ENCODE measurements around the gene IL17RA.

DNA sequence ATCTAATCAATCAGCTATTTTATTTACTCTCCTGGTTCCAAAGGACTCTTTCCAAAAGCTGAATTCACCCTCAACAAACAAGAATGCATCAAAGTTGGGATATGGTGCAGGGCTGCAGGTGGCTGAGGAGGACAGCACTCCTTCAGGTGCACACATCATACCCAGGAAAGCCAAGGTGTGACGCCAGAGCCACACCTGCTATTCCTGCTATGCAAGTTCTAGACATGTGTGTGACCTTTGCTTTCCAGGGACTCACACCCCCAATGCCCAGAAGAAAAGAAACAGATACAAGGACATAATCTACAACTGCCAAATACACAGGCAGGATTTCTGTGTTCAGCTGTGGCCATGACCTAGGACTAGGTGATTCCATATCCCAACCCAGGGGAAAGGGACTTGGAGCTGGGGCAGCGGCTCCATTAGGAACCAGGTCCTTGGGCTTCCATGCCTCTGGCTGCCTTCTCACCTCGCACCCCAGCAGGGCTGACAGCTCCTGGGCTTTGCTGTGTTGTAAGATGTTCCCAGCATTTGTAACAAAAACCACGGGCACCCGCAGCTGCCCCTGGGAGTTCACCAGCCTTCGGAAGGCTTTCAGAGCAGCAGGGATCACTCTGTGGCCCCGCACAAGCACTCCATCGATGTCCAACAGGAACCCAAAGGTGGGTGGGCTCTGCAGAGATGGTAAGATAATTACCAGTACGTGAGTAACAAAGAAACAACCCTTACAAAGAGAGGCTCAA is 64.4 kb downstream of the IL17RA start:
- peak in 1 of 3 donors; percentile 30 for TF ChIP-seq POLR2AphosphoS5 (IDR thresholded peaks at IDR 0.05)
- TF ChIP-seq EP300 (IDR thresholded peaks at IDR 0.05) = no peak
- TF ChIP-seq, protein P1, sequence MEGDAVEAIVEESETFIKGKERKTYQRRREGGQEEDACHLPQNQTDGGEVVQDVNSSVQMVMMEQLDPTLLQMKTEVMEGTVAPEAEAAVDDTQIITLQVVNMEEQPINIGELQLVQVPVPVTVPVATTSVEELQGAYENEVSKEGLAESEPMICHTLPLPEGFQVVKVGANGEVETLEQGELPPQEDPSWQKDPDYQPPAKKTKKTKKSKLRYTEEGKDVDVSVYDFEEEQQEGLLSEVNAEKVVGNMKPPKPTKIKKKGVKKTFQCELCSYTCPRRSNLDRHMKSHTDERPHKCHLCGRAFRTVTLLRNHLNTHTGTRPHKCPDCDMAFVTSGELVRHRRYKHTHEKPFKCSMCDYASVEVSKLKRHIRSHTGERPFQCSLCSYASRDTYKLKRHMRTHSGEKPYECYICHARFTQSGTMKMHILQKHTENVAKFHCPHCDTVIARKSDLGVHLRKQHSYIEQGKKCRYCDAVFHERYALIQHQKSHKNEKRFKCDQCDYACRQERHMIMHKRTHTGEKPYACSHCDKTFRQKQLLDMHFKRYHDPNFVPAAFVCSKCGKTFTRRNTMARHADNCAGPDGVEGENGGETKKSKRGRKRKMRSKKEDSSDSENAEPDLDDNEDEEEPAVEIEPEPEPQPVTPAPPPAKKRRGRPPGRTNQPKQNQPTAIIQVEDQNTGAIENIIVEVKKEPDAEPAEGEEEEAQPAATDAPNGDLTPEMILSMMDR (IDR thresholded peaks at IDR 0.05) = no peak
- no peak for TF ChIP-seq POLR2A (IDR thresholded peaks at IDR 0.05)
